Mucosa of descending colon (tissue), 3 donors: ENCODE results near the gene GPATCH2. TPM values are rescaled to one million over a fixed set of nuclear protein-coding genes. Genes with fewer than 3 reads are reported as not detected.
A peak's percentile ranks its signal among the peaks of the same experiment; 100 is the strongest.
"Not testable (repeated sequence)": the region's sequence is repeated elsewhere in the genome, so short reads cannot be mapped to it uniquely, and the experiment has no call there.

Source experiments
- ATAC-seq: fragments of 200-7000 bp; cut with Tn5 transposase; one replicate; pipeline ENCODE4 v1.9.1; 2020; ENCODE audit warnings: mild to moderate bottlenecking, moderate library complexity
- DNase-seq, 3 donors: peaks; one replicate each; pipeline ENCODE4 v3.0.0-alpha.2; 2020
- H3K36me3 ChIP-seq: fragments of 200-600 bp; one replicate; pipeline ENCODE4 v1.8.0; 2021; ENCODE audit warnings: low read depth, mild to moderate bottlenecking
- H3K4me1 ChIP-seq: fragments of 200-600 bp; one replicate; pipeline ENCODE4 v1.8.0; 2021; ENCODE audit warnings: low read depth, mild to moderate bottlenecking
- H3K4me3 ChIP-seq: fragments of 200-600 bp; one replicate; pipeline ENCODE4 v1.8.0; 2021; ENCODE audit warnings: mild to moderate bottlenecking
- H3K9me3 ChIP-seq: fragments of 200-600 bp; one replicate; pipeline ENCODE4 v1.8.0; 2021; ENCODE audit warnings: mild to moderate bottlenecking
- CTCF ChIP-seq: fragments of 200-600 bp; IDR thresholded peaks from one replicate; pipeline ENCODE4 v1.8.0; 2022; ENCODE audit warnings: antibody characterized with exemption, mild to moderate bottlenecking
- intact Hi-C, 2 donors: fragments of 100-400 bp; cut with DNase I in 1 of 2; cut with micrococcal nuclease in 1 of 2; formaldehyde crosslinking; loops; one replicate each; pipeline versions ENCODE4 v1.11.0 to v1.11.1; 2022; cut with DNase I, micrococcal nuclease
- total RNA-seq, 3 donors: library from RNA; stranded (reverse); fragmentation: NEBNext Ultra II Directional in 2 of 3; extraction: Animal tissue kit (Norgen Biotek cat#: 25700) in 2 of 3; gene quantifications; one replicate each; pipeline versions ENCODE4 v1.2.1 to v1.2.4, GENCODE V29; 2021 to 2023
- donor health status: DM: no; HTN: no; CAD: no; lungs with moderate emphysema.
- donor health status: DM: no; HTN: no; CAD: no.
- donor health status: DM: no; HTN: yes; CAD: no.

Gene GPATCH2
- total RNA-seq, 3 donors from 2014 or later: 13.2 to 15.2 (median 13.2) TPM

GRCh38 chr1:217599154-217599553, 31.7 kb downstream of the GPATCH2 start:
- H3K4me1 ChIP-seq: no peaks in the 10 kb centered on the region
- DNase-seq (no peak), ATAC-seq (no peak)
- intact Hi-C loops: no loop called here
- no peak overlapping the region for H3K4me3 ChIP-seq
- no peaks in the 10 kb centered on the region for H3K9me3 ChIP-seq
- no peak for TF ChIP-seq CTCF
- H3K36me3 ChIP-seq: no peaks in the 10 kb centered on the region

- no peaks in the 10 kb centered on the region for H3K9me3 ChIP-seq
- ATAC-seq (peak; percentile 49), DNase-seq (no peak)
- no peak for TF ChIP-seq CTCF
- intact Hi-C loops: no loop called here
- H3K36me3 ChIP-seq: no peaks in the 10 kb centered on the region
- H3K4me1 ChIP-seq: no peaks in the 10 kb centered on the region
- no peak overlapping the region for H3K4me3 ChIP-seq
Measured at GRCh38 chr1:217590598-217590997, 40.3 kb downstream of the GPATCH2 start.

- TF ChIP-seq CTCF: no peak
- Histone ChIP-seq H3K36me3 (no peaks in the 10 kb centered on the region), H3K4me1 (no peaks in the 10 kb centered on the region), H3K9me3 (no peaks in the 10 kb centered on the region), H3K4me3 (no peak overlapping the region)
- intact Hi-C loops: no loop called here
- ATAC-seq (no peak), DNase-seq (no peak)
Measured at GRCh38 chr1:217586586-217586985, 44.3 kb downstream of the GPATCH2 start.

GRCh38 chr1:217585577-217585976, 45.3 kb downstream of the GPATCH2 start:
- ATAC-seq (no peak), DNase-seq (no peak)
- intact Hi-C loops: no loop called here
- H3K4me1 ChIP-seq: no peaks in the 10 kb centered on the region
- H3K36me3 ChIP-seq: no peaks in the 10 kb centered on the region
- no peak overlapping the region for H3K4me3 ChIP-seq
- no peak for TF ChIP-seq CTCF
- no peaks in the 10 kb centered on the region for H3K9me3 ChIP-seq

- H3K9me3 ChIP-seq, intact Hi-C loops, DNase-seq, H3K4me1 ChIP-seq, H3K36me3 ChIP-seq, H3K4me3 ChIP-seq, ATAC-seq: not testable (repeated sequence)
Measured at GRCh38 chr1:217584286-217584811, 46.5 kb downstream of the GPATCH2 start.

GRCh38 chr1:217577336-217577735, 53.6 kb downstream of the GPATCH2 start:
- H3K36me3 ChIP-seq: no peaks in the 10 kb centered on the region
- H3K4me3 ChIP-seq: no peak overlapping the region
- ATAC-seq (no peak), DNase-seq (no peak)
- no peaks in the 10 kb centered on the region for H3K9me3 ChIP-seq
- intact Hi-C loops: no loop called here
- no peak for TF ChIP-seq CTCF
- peaks cover 4% of the 10 kb centered on the region for H3K4me1 ChIP-seq
